Tibial nerve (tissue), 4 donors: ENCODE measurements around the gene SMIM12.

Experiments used
- EP300 ChIP-seq, 2 donors: sonication (generic); formaldehyde crosslinking; IDR thresholded peaks; one replicate each; pipeline ENCODE4 v1.6.1; 2017; ENCODE audit warnings: antibody characterized with exemption in 2 of 2, mild to moderate bottlenecking in 1 of 2
- POLR2A ChIP-seq, 2 donors: fragments of 450-650 bp; IDR thresholded peaks; one replicate each; pipeline ENCODE4 v1.6.1; 2017; ENCODE audit warnings: antibody characterized with exemption in 2 of 2, mild to moderate bottlenecking in 2 of 2, moderate library complexity in 2 of 2
- TF ChIP-seq, protein P1 (sequence below), 5 experiments: fragments of 200-600 bp in 3 of 5; fragments of 450-650 bp in 2 of 5; sonication (generic) in 3 of 5; IDR thresholded peaks; one replicate each; pipeline ENCODE4 v1.5.1; 2016 to 2019; ENCODE audit warnings: antibody characterized with exemption in 5 of 5, mild to moderate bottlenecking in 3 of 5, moderate library complexity in 2 of 5

DNA sequence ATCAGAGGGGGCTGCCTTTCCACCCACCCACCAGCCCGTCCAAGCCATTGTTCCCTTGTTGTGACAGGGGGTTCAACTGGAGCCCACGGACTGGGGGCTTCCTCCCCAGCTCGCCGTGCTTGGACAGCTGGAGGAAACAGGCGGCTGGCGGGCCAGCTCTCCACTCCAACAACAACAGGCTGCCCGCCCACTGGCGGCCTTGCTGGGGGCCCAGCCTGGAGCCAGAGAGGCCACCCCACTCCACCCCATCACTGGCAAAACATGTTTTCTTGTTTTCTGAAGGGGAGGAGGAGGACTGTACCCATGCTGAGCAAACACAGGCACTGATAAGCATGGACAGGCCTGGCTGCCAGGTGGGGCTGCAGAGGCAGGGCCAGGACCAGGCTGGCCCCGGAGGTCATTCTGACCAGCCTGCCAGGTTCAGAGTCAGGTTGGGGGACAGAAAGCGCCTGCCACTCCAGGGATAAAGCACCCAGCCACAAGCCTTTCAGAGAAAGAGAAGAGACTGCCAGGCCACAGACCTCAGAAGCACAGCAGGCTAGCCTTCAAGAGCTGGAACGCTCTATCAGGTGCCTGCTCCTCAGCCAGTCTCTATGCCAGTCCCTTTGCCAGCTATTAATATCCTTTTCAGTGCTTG is 34.0 kb downstream of the SMIM12 start:
- TF ChIP-seq, protein P1, sequence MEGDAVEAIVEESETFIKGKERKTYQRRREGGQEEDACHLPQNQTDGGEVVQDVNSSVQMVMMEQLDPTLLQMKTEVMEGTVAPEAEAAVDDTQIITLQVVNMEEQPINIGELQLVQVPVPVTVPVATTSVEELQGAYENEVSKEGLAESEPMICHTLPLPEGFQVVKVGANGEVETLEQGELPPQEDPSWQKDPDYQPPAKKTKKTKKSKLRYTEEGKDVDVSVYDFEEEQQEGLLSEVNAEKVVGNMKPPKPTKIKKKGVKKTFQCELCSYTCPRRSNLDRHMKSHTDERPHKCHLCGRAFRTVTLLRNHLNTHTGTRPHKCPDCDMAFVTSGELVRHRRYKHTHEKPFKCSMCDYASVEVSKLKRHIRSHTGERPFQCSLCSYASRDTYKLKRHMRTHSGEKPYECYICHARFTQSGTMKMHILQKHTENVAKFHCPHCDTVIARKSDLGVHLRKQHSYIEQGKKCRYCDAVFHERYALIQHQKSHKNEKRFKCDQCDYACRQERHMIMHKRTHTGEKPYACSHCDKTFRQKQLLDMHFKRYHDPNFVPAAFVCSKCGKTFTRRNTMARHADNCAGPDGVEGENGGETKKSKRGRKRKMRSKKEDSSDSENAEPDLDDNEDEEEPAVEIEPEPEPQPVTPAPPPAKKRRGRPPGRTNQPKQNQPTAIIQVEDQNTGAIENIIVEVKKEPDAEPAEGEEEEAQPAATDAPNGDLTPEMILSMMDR (IDR thresholded peaks at IDR 0.05), result no peak
- TF ChIP-seq POLR2A (IDR thresholded peaks at IDR 0.05) (no peak), EP300 (IDR thresholded peaks at IDR 0.05) (no peak)
